HG02678 (cell line): ENCODE data around the gene LRRC7.
"Not testable (repeated sequence)": the region's sequence is repeated elsewhere in the genome, so short reads cannot be mapped to it uniquely, and the experiment has no call there.

Source experiments
- ATAC-seq: cut with Tn5 transposase; IDR thresholded peaks from one replicate; pipeline ENCODE4 v1.9.1; 2021; ENCODE audit warnings: mild to moderate bottlenecking, moderate library complexity; ENCODE audit not compliant: unreplicated experiment

The LRRC7 gene

GRCh38 chr1:69943030-69943429, 375.3 kb downstream of the LRRC7 start:
- ATAC-seq, result no peak

- ATAC-seq, result no peak
These were observed 379.2 kb downstream of the LRRC7 start for GRCh38 chr1:69946935-69947334.

GRCh38 chr1:69947837-69948236, 380.1 kb downstream of the LRRC7 start:
- no peak for ATAC-seq

- ATAC-seq, result no peak
These were observed 385.0 kb downstream of the LRRC7 start for GRCh38 chr1:69952676-69953075.

- ATAC-seq, result not testable (repeated sequence)
These were observed 394.7 kb downstream of the LRRC7 start for GRCh38 chr1:69962452-69962851.

GRCh38 chr1:69967245-69967766, 399.6 kb downstream of the LRRC7 start:
- ATAC-seq, result no peak

GRCh38 chr1:69976896-69977295, 409.2 kb downstream of the LRRC7 start:
- no peak for ATAC-seq

- ATAC-seq, result no peak
These were observed 415.3 kb downstream of the LRRC7 start for GRCh38 chr1:69982992-69983391.

GRCh38 chr1:69985376-69985775, 417.7 kb downstream of the LRRC7 start:
- ATAC-seq, result no peak

- ATAC-seq, result no peak
These were observed 418.2 kb downstream of the LRRC7 start for GRCh38 chr1:69985901-69986439.

- ATAC-seq, result no peak
These were observed 420.2 kb downstream of the LRRC7 start for GRCh38 chr1:69987881-69988280.

- no peak for ATAC-seq
These were observed 423.9 kb downstream of the LRRC7 start for GRCh38 chr1:69991644-69992043.

- ATAC-seq, result no peak
These were observed 424.9 kb downstream of the LRRC7 start for GRCh38 chr1:69992594-69992993.

- no peak for ATAC-seq
These were observed 426.1 kb downstream of the LRRC7 start for GRCh38 chr1:69993810-69994209.

GRCh38 chr1:69994241-69994640, 426.5 kb downstream of the LRRC7 start:
- no peak for ATAC-seq

GRCh38 chr1:69998847-69999246, 431.1 kb downstream of the LRRC7 start:
- ATAC-seq, result no peak

- ATAC-seq, result no peak
These were observed 435.6 kb downstream of the LRRC7 start for GRCh38 chr1:70003211-70003908.

GRCh38 chr1:70005386-70006034, 437.8 kb downstream of the LRRC7 start:
- no peak for ATAC-seq

GRCh38 chr1:70008660-70009059, 440.9 kb downstream of the LRRC7 start:
- ATAC-seq, result no peak

- ATAC-seq, result no peak
These were observed 450.0 kb downstream of the LRRC7 start for GRCh38 chr1:70017770-70018169.

GRCh38 chr1:70024272-70024671, 456.6 kb downstream of the LRRC7 start:
- ATAC-seq, result no peak

- no peak for ATAC-seq
These were observed 457.3 kb downstream of the LRRC7 start for GRCh38 chr1:70025052-70025451.
